Activated T-cell treated with anti-CD3 and anti-CD28 coated beads for 4 hours (primary cell): ENCODE data around the gene SORCS1.

Experiments
- DNase-seq: peaks from one replicate; pipeline ENCODE4 v3.0.0-alpha.2; 2020

SORCS1 gene

GRCh38 chr10:106716381-106716780 lies 448.1 kb downstream of the SORCS1 start:
- no peak for DNase-seq

DNA sequence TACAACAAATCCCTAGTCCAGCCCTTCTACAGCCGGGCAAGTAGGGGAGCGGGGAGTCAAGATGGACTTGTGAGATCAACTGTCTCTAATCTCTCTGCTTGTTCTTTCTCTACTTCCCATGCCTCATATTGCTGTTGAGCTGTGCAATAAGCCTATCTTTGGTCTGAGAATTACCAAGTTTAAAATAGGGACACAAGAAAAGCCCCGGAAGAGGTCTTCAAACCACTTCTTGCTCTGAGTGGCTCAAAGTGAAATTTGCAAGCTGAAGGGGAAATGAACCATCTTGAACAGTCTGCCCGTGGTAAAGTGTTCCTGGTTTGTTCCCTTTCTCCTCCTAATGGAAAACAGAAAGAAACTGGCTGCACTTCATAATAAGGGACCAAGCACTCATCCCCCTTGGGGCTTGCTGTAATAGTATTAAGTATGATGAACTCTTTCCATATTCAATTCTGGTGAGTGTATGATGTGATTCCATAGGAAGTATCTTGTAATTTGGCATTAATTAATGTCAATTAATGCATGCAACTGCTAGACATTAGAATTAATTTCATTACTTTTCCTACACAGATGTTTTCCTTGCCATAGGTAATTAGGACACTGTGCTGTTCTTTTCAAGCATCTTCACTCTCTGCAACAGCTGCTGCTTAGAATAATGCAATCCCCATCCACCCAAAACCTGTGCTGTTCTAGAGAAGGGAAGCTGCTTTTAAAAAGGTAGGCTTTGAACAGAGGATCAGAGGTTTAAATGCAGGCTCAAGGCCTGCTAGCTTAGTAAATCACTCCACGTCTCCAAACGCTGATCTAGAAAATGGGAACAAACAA lies 449.6 kb downstream of the SORCS1 start:
- no peak for DNase-seq

GRCh38 chr10:106713846-106714245 lies 450.7 kb downstream of the SORCS1 start:
- no peak for DNase-seq

GRCh38 chr10:106712988-106713387 lies 451.5 kb downstream of the SORCS1 start:
- no peak for DNase-seq

- peak; percentile 2 for DNase-seq
Measured at GRCh38 chr10:106711313-106711906, 453.1 kb downstream of the SORCS1 start.

GRCh38 chr10:106708506-106708905 lies 456.0 kb downstream of the SORCS1 start:
- DNase-seq: no peak

- DNase-seq: no peak
Measured at GRCh38 chr10:106707657-106708056, 456.8 kb downstream of the SORCS1 start.

GRCh38 chr10:106706127-106706526 lies 458.4 kb downstream of the SORCS1 start:
- DNase-seq: no peak

DNA sequence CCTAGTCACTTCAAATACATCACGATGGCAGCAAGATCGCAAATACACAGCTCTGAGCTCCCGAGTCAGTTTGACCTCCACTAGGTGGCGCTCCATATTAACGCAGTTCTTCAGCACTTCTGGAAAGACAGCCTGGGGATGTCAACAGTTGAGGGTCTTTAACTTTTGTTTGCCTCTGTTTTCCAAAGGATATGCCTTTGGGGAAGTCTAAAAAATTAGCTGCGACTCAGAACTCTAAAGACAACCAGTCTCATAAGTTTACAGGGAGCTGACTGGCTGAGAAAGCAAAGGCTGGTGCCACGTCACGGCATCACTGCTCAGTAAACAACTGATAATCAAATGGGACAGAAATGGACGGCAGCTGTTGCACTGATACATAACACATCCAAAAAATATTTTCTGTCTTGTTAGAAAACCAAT lies 458.8 kb downstream of the SORCS1 start:
- DNase-seq: no peak

DNA sequence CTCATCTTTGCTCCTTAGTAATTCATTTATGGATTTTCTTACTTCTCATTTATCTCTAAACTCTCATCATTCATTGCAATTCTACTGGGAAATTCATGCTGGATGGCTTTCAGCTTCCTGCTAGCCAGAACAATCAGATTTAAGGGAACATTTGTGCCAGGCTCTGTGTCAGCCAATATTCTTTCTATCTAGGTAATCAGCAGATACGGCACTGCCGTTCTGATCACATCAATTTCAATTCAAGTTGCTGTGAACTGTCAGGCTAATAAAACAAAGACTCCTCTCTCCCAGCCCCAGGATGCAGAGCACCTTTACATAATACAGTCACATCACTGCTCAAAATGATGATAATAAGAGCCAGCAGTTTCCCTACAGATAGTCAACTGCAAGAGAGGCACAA lies 468.3 kb downstream of the SORCS1 start:
- no peak for DNase-seq

- DNase-seq: no peak
Measured at GRCh38 chr10:106694696-106695095, 469.8 kb downstream of the SORCS1 start.

GRCh38 chr10:106682175-106682574 lies 482.3 kb downstream of the SORCS1 start:
- DNase-seq: no peak

GRCh38 chr10:106680061-106680460 lies 484.4 kb downstream of the SORCS1 start:
- DNase-seq: no peak

- DNase-seq: no peak
Measured at GRCh38 chr10:106679314-106679713, 485.2 kb downstream of the SORCS1 start.

DNA sequence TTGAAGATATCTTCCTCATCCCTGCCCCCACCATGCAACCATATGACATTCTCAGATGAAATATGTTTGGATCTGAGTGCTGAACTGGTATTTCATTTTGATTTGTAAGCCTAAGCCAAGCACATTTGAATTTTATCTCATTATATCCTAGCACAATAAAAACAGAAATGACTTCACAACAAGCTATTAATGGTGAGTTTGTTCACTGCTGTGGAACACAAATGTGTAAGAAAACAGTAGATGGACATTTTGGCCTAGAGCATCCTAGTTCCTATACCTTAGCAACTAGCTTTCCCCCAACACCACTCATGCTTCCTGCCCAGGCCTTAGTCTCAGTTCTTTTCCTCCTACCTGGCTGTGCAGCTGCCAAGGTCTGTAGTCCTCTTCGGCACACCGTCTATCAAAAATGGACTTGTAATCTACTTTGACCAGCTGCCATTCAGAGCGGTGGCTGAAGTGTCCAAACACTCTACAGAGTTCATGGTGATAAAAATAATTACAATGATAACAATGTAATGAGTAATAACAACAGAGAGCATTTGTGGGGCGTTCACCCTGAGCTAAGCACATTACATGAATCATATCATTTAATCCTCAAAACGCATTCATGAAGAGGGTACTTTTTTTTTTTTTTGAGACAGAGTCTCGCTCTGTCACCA lies 491.9 kb downstream of the SORCS1 start:
- DNase-seq: no peak

GRCh38 chr10:106661767-106662140 lies 502.8 kb downstream of the SORCS1 start:
- no peak for DNase-seq

- DNase-seq: no peak
Measured at GRCh38 chr10:106661133-106661766, 503.3 kb downstream of the SORCS1 start.

DNA sequence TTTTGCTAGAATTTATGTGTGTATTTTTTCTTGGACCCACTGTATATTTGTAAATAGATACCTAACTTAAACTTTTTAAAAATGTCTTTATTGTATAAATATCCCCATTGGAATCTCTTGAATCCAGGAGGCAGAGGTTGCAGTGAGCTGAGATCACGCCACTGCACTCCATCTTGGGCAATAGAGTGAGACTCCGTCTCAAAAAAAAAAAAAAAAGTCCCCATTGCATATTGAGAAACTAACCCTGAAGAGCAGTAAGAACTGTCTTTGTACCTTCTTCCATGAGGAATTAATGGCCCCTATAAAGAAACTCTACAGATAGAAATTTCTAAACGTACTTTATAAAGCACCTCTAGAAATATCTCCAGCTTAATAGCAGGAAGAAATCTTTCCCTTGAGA lies 504.0 kb downstream of the SORCS1 start:
- DNase-seq: no peak

GRCh38 chr10:106655636-106656035 lies 508.9 kb downstream of the SORCS1 start:
- DNase-seq: no peak

- no peak for DNase-seq
Measured at GRCh38 chr10:106655165-106655564, 509.3 kb downstream of the SORCS1 start.

- no peak for DNase-seq
Measured at GRCh38 chr10:106652279-106652678, 512.2 kb downstream of the SORCS1 start.

- no peak for DNase-seq
Measured at GRCh38 chr10:106648534-106649481, 515.7 kb downstream of the SORCS1 start.
